ENCODE results near the gene NKG7. TPM values are rescaled to one million over a fixed set of nuclear protein-coding genes. Genes with fewer than 3 reads are reported as not detected.

The NKG7 gene
- total RNA-seq, 1 donor, result 24.0 TPM

- peak; percentile 62 to 93 (median 90) for DNase-seq (ENCODE audit: low read depth in 2 of 3, low spot score in 2 of 3)
Observed at GRCh38 chr19:51339687-51340656, 32.5 kb downstream of the NKG7 start.

- DNase-seq (ENCODE audit: low read depth in 2 of 3, low spot score in 2 of 3), result no peak
Observed at GRCh38 chr19:51339313-51339686, 33.2 kb downstream of the NKG7 start.

GRCh38 chr19:51338563-51339312 is 33.7 kb downstream of the NKG7 start:
- DNase-seq (ENCODE audit: low read depth in 2 of 3, low spot score in 2 of 3), result peak; percentile 68 to 88 (median 84)

- DNase-seq (ENCODE audit: low read depth in 2 of 3, low spot score in 2 of 3), result no peak
Observed at GRCh38 chr19:51337861-51338562, 34.4 kb downstream of the NKG7 start.

DNA sequence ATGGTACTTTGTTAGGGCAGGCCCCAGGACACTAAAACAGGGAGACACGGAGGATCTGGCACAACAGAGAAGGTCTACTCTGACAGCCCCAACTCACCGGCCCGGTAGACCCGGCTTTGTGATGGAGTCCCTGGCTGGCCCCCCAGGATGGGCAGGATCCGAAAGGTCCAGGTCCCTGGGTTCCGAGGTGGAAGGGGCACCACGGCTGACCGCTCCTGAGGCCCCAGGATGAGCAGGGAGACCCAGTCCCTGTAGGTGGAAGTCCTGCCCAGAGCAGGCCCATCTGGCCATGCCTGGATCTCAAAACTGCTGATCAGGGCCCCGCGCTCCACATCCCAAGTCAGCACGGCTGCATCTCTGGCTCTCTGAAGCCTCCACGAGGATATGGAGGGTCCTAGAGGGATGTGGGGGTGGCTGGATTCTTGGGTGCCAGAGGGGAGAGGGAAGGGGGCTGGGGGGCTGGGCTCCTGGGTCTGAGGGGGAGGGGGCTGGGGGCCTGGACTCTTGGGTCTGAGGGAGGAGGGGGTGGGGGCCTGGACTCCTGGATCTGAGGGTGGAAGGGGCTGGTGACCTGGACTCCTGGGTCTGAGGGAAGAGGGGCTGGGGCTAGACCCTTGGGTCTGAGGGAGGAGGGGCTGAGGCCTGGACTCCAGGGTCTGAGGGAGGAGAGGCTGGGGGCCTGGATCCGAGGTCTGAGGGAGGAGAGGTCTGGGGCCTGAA is 35.2 kb downstream of the NKG7 start:
- no peak for DNase-seq (ENCODE audit: low read depth in 2 of 3, low spot score in 2 of 3)

GRCh38 chr19:51333836-51334460 is 38.5 kb downstream of the NKG7 start:
- no peak for DNase-seq (ENCODE audit: low read depth in 2 of 3, low spot score in 2 of 3)

DNA sequence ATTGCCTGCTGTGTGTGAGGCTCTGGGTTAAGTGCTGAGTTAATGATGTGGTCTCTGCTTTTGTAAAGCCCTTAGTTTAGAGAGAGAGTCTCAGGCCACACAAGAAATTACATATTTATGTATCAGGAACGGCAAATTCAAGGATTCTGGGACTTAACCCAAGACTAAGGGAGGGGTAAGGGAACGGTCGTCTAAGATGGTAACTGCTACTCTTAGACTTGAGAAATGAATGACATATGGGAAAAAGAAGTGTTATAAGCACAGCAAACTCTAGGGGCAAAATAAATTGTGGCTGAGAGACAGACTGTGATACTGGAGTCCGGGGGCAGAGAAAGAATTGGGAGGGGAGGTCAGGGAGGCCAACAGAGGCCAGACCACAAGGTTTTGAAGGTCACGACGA is 40.7 kb downstream of the NKG7 start:
- no peak for DNase-seq (ENCODE audit: low read depth in 2 of 3, low spot score in 2 of 3)

GRCh38 chr19:51331193-51331592 is 41.3 kb downstream of the NKG7 start:
- no peak for DNase-seq (ENCODE audit: low read depth in 2 of 3, low spot score in 2 of 3)

- DNase-seq (ENCODE audit: low read depth in 2 of 3, low spot score in 2 of 3), result no peak
Observed at GRCh38 chr19:51330366-51330765, 42.1 kb downstream of the NKG7 start.

DNA sequence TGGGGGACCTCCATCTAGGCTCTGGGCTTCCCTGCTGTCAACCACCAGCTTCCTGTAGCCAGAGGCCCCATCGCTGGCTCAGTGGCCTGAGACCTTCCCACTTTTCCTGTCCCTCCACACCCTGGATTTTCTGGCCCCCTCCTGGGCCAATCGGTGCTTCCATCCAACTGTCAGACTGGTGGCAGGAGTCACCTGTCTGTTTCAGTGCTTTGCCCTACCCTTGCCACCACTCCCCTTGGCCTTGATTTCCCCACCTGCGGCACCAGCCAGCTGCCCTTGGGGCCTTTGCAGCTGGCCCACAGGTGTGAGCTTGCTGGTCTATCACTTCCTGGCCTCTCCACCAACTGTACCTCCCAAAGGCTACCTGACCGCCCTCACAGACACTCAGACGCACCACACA is 43.0 kb downstream of the NKG7 start:
- DNase-seq (ENCODE audit: low read depth in 2 of 3, low spot score in 2 of 3), result no peak

GRCh38 chr19:51327066-51328001 is 45.1 kb downstream of the NKG7 start:
- peak in 2 of 3 donors; percentile 78 to 86 for DNase-seq (ENCODE audit: low read depth in 2 of 3, low spot score in 2 of 3)

DNA sequence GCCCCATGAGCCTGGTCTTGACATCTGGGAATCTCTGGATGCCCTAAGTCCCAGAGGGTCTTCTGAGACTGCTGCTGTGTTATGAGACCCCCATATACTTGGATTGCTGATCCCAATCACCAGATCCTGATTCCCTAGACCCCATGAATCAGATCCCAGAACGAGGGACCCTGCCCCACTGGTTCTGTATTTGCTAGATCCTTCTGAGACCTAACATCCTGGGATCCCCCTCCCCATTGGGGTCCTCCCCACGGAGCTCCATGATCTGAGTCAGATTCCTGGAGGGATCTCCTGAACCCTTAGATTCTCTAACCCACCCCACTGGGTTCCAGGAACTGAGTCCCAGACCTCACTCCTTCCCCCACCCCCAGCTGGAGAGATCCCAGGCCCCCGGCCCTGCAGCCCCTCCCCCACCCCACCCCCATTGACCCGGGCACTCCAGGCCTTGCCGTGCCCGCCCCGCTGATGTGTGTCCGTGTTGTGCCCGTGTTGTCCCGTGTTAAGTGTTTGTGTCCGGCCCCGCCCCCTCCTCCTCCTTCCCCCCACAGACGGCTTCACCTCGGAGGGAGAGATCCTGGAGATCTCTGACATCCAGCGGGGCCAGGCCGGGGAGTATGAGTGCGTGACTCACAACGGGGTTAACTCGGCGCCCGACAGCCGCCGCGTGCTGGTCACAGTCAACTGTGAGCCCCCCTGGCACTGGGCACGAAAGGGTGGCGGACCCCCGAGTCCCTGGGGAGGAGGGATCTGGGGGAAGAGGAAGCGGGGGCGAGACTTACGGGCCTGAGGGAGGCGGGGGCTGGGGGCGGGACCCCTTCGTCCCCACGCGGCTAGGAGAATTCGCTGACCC is 46.0 kb downstream of the NKG7 start:
- DNase-seq (ENCODE audit: low read depth in 2 of 3, low spot score in 2 of 3), result no peak

DNA sequence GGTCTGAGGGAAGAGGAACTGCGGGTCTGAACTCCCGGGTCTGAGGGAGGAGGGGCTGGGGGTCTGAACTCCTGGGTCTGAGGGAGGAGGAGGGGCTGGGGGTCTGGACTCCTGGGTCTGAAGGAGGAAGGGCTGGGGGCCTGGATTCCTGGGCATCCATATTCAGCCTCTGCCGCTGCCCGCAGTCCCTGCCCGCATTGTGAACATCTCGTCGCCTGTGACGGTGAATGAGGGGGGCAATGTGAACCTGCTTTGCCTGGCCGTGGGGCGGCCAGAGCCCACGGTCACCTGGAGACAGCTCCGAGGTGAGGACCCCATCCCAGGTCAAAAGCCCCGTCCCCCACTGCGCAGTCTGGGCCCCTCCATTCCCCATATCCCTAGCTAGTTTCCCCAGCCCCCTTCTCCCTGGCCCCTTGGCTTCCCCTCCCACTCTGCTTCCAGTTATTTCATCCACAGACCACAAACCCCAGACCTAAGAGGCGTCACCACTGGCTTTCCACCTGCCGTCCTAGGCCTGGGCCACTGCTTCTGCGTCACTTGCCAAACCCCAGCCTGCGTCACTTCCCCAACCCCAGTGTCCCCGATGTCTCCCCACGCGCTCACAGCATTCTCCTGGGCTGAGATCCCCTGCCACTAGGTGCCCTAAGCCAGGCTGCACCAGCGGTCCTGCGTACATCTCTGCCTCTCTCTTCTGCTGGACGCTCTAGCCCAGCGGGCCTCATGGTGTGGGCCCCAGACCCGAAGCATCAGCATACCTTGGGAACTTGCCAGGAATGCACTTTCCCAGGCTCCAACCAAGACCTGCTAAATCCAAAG is 47.1 kb downstream of the NKG7 start:
- DNase-seq (ENCODE audit: low read depth in 2 of 3, low spot score in 2 of 3), result peak in 2 of 3 donors; percentile 57 to 81

DNA sequence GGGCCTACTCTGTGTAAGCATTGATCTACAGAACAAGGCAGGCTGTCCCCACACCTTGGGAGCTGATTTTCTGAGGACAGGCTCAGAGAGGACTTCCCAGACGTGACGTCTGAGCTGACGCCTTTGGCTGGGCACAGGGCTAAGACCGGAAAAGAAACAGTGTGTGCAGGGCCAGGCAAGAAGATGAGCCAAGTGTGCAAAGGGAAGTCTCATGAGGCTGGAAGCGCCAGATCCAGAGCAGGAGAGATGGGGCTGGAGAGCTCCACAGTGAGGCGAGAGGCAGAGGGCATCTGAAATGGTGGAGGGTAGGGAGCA is 48.3 kb downstream of the NKG7 start:
- no peak for DNase-seq (ENCODE audit: low read depth in 2 of 3, low spot score in 2 of 3)

DNA sequence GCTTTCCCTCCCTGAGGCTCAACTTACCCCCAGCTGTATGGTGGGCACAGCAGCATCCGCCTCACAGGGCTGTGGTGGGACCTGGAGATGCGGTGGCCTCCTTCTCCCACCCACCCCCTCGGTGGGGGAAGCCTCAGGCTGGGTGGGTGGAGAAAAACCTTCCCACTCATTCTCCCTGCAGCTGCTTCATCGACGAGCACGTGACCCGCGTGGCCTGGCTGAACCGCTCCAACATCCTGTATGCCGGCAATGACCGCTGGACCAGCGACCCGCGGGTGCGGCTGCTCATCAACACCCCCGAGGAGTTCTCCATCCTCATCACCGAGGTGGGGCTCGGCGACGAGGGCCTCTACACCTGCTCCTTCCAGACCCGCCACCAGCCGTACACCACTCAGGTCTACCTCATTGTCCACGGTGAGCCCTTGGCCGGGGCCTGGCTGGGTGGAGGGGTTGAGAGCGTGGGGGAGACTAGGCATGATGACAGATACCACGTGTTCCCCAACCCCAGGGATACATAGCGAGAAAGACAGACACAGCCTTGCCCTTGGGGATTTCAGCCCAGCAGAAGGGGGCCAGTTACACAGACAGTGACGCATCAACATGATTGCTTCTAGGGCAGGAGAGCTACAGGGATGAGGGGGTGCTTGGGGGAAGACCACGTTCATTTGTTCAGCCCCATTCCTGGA is 48.8 kb downstream of the NKG7 start:
- no peak for DNase-seq (ENCODE audit: low read depth in 2 of 3, low spot score in 2 of 3)

GRCh38 chr19:51321799-51322198 is 50.7 kb downstream of the NKG7 start:
- no peak for DNase-seq (ENCODE audit: low read depth in 2 of 3, low spot score in 2 of 3)
